Measurements from ENCODE around the gene CUL2. TPM values are rescaled to one million over a fixed set of nuclear protein-coding genes. Genes with fewer than 3 reads are reported as not detected.
"Not testable (repeated sequence)": the region's sequence is repeated elsewhere in the genome, so short reads cannot be mapped to it uniquely, and the experiment has no call there.

The CUL2 gene
- total RNA-seq, 3 donors from 2014 or later = 18.5 to 40.4 (median 24.7) TPM

DNA sequence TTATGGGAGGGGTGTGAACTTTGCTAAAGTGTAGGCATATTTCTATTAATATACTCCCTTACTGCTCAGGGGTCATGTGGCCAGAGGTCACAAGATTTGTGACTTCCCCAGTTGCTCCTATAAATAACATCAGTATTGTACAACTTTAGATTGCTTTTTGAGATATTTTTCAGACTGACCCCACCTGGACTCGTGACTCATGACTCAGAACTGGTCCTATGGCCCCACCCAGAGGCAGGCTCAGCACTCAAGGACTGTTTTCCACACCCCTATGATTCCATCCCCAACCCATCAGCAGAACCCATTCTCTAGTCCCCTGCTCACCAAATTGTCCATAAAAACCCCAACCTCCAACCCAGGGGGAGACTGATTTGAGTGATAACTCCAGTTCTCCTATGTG is 2.7 kb upstream of the CUL2 start:
- no peak for ATAC-seq
- Histone ChIP-seq H3K4me3 (no peak overlapping the region), H3K36me3 (ENCODE audit: low read depth) (no peaks in the 10 kb centered on the region), H3K4me1 (ENCODE audit: low read depth) (peaks cover 21% of the 10 kb centered on the region), H3K9me3 (no peaks in the 10 kb centered on the region)
- intact Hi-C loops (cut with DNase I, micrococcal nuclease) = no loop called here
- no peak for TF ChIP-seq CTCF (IDR thresholded peaks at IDR 0.05)
- peak in 1 of 3 donors; percentile 8 for DNase-seq

GRCh38 chr10:35091994-35092790 is 2.1 kb upstream of the CUL2 start:
- TF ChIP-seq CTCF (IDR thresholded peaks at IDR 0.05) = no peak
- Histone ChIP-seq H3K36me3 (ENCODE audit: low read depth) (no peaks in the 10 kb centered on the region), H3K4me1 (ENCODE audit: low read depth) (peaks cover 22% of the 10 kb centered on the region), H3K4me3 (no peak overlapping the region), H3K9me3 (no peaks in the 10 kb centered on the region)
- DNase-seq = no peak
- no peak for ATAC-seq
- intact Hi-C loops (cut with DNase I, micrococcal nuclease) = no loop called here

GRCh38 chr10:35089611-35090161 is 455 bp downstream of the CUL2 start:
- H3K36me3 ChIP-seq (ENCODE audit: low read depth) = no peaks in the 10 kb centered on the region
- DNase-seq = no peak
- H3K4me3 ChIP-seq = peak overlapping the region; percentile 83
- TF ChIP-seq CTCF (IDR thresholded peaks at IDR 0.05) = no peak
- ATAC-seq = peak; percentile 27
- no peaks in the 10 kb centered on the region for H3K9me3 ChIP-seq
- intact Hi-C loops (cut with DNase I, micrococcal nuclease) = no loop called here
- peaks cover 31% of the 10 kb centered on the region for H3K4me1 ChIP-seq (ENCODE audit: low read depth)

DNA sequence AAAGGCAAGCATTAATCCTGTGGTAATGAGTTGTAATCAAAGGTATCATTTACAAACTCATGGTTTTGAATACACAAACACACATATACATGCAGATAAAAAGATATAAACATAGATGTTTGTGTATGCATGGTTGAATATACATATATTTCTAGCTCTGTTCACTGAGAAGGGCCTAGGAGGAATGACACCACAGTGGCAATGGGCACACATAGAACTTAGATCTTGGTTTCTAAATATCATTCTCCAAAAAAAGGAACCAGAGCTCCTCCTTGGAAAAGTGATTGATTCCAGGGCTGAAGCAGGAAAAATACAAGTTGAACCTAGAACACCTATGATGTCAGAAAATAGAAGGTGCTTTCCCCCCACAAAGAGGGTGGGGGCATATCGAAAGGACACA is 6.9 kb downstream of the CUL2 start:
- Histone ChIP-seq H3K4me1 (ENCODE audit: low read depth) (peaks cover 13% of the 10 kb centered on the region), H3K36me3 (ENCODE audit: low read depth) (no peaks in the 10 kb centered on the region), H3K4me3 (no peak overlapping the region), H3K9me3 (no peaks in the 10 kb centered on the region)
- DNase-seq (no peak), ATAC-seq (no peak)
- intact Hi-C loops (cut with DNase I, micrococcal nuclease) = no loop called here
- no peak for TF ChIP-seq CTCF (IDR thresholded peaks at IDR 0.05)

- intact Hi-C loops (cut with DNase I, micrococcal nuclease); H3K4me1 ChIP-seq (ENCODE audit: low read depth); H3K4me3 ChIP-seq; ATAC-seq; H3K36me3 ChIP-seq (ENCODE audit: low read depth); DNase-seq; H3K9me3 ChIP-seq: not testable (repeated sequence)
These were observed 9.9 kb downstream of the CUL2 start for GRCh38 chr10:35080261-35080660.

DNA sequence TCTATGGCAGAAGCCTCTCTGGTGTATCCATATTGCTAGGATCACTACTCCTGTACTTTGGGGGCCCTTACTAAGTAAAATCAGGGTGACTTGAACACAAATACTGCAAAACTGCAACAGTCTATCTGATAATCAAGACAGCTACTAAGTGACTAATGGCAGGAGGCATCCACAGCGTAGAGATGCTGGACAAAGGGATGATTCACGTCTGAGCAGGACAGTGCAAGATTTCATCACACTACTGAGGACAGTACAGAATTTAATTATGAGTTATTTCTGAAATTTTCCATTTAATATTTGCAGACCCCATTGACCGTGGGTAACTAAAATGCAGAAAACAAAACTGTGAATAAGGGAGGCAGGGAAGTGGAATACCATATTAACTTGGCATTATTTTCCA is 10.4 kb downstream of the CUL2 start:
- no peak for DNase-seq

More for the DNA sequence above, 10.4 kb downstream of the CUL2 start:
- Histone ChIP-seq H3K4me1 (ENCODE audit: low read depth) (no peaks in the 10 kb centered on the region), H3K9me3 (no peaks in the 10 kb centered on the region), H3K36me3 (ENCODE audit: low read depth) (no peaks in the 10 kb centered on the region), H3K4me3 (no peak overlapping the region)
- ATAC-seq = no peak
- TF ChIP-seq CTCF (IDR thresholded peaks at IDR 0.05) = no peak
- intact Hi-C loops (cut with DNase I, micrococcal nuclease) = no loop called here
